Naive thymus-derived CD8-positive, alpha-beta T cell (primary cell): ENCODE data around the gene SERPINC1. TPM values are rescaled to one million over a fixed set of nuclear protein-coding genes. Genes with fewer than 3 reads are reported as not detected.
"Not testable (repeated sequence)": the region's sequence is repeated elsewhere in the genome, so short reads cannot be mapped to it uniquely, and the experiment has no call there.

Experiments
- ATAC-seq, 2 donors: fragments of 150-1000 bp; cut with Tn5 transposase in 1 of 2; sonication (Bioruptor Pico), chemical (Tn5 transposase) in 1 of 2; 1 replicate in 1 of 2; 2 replicates in 1 of 2; pipeline ENCODE4 v1.10.0; 2021; ENCODE audit warnings: mild to moderate bottlenecking in 2 of 2, moderate library complexity in 2 of 2
- POLR2A ChIA-PET: fragments of 350-600 bp; sonication (Branson Sonifier 250); formaldehyde crosslinking; loops from one replicate; lab custom pipeline; 2021; ENCODE audit warnings: antibody characterized with exemption; lab: Charles Lee
- DNase-seq, 10 donors: peaks; one replicate each; pipeline versions ENCODE4 v3.0.0 to v3.0.0-alpha.2; 2020 to 2022
- H3K27ac Mint-ChIP-seq, 10 donors: one replicate each; pipeline ENCODE4 v1.8.0; 2020 to 2022; ENCODE audit warnings: mild to moderate bottlenecking in 10 of 10, mixed read lengths in 10 of 10, moderate library complexity in 4 of 10, inconsistent platforms in 1 of 10
- H3K27me3 Mint-ChIP-seq, 5 donors: one replicate each; pipeline ENCODE4 v1.8.0; 2021 to 2022; ENCODE audit warnings: mixed read lengths in 5 of 5
- H3K36me3 Mint-ChIP-seq, 3 donors: one replicate each; pipeline ENCODE4 v1.8.0; 2020 to 2022; ENCODE audit warnings: mixed read lengths in 3 of 3, mild to moderate bottlenecking in 2 of 3, inconsistent platforms in 1 of 3
- H3K4me1 Mint-ChIP-seq, 4 donors: one replicate each; pipeline ENCODE4 v1.8.0; 2021 to 2022; ENCODE audit warnings: mixed read lengths in 4 of 4
- H3K4me3 Mint-ChIP-seq, 10 donors: one replicate each; pipeline ENCODE4 v1.8.0; 2020 to 2022; ENCODE audit warnings: mild to moderate bottlenecking in 10 of 10, mixed read lengths in 10 of 10, moderate library complexity in 6 of 10, inconsistent platforms in 1 of 10
- H3K9me3 Mint-ChIP-seq, 9 donors: one replicate each; pipeline ENCODE4 v1.8.0; 2020 to 2022; ENCODE audit warnings: mixed read lengths in 9 of 9, mild to moderate bottlenecking in 3 of 9, inconsistent platforms in 1 of 9, moderate library complexity in 1 of 9
- polyA plus RNA-seq, 3 donors: library from polyadenylated mRNA; unstranded; fragments of 300-500 nt; fragmentation: Illumina TruSeq; gene quantifications; one replicate each; pipeline ENCODE4 v1.2.3, GENCODE V29; 2021
- total RNA-seq, 8 experiments: library from RNA in 2 of 8; stranded (reverse) in 2 of 8; gene quantifications; one replicate each; pipeline ENCODE4 v1.2.3 and lab custom pipeline; 2021 to 2026

Gene SERPINC1
- total and polyA plus RNA-seq, 5 experiments from 2014 or later: 0.44 to 0.80 TPM; not detected in 3

DNA sequence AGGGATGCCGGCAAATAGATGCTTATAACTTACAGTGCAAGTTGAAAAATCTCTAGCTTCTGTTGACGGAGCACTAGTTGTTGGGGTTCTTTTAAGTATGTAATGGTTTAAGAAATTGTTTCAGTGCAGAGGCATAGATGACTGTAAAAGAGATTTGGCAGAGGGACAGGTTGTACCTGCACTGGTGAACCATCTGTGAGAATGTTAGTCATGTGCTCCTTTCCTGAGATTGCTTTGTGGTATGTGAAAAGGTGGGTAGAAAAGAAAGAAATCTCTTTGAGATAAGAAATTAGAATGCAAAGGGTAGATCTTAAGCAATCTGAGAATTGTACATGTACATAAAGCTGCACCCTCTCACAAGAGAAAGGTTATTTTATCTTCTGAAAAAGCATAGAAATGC lies 29.5 kb downstream of the SERPINC1 start:
- Mint-ChIP-seq H3K4me3 (peak overlapping the region in 1 of 10 donors; percentile 24), H3K27me3 (no peaks in the 10 kb centered on the region), H3K27ac (peak overlapping the region in 2 of 10 donors; percentile 1 to 7), H3K36me3 (peaks cover 15 to 73% (median 40%) of the 10 kb centered on the region in 3 donors), H3K4me1 (peaks cover 13 to 43% (median 33%) of the 10 kb centered on the region in 4 donors), H3K9me3 (no peaks in the 10 kb centered on the region)
- DNase-seq (no peak), ATAC-seq (no peak)
- POLR2A ChIA-PET: no interaction called here

DNA sequence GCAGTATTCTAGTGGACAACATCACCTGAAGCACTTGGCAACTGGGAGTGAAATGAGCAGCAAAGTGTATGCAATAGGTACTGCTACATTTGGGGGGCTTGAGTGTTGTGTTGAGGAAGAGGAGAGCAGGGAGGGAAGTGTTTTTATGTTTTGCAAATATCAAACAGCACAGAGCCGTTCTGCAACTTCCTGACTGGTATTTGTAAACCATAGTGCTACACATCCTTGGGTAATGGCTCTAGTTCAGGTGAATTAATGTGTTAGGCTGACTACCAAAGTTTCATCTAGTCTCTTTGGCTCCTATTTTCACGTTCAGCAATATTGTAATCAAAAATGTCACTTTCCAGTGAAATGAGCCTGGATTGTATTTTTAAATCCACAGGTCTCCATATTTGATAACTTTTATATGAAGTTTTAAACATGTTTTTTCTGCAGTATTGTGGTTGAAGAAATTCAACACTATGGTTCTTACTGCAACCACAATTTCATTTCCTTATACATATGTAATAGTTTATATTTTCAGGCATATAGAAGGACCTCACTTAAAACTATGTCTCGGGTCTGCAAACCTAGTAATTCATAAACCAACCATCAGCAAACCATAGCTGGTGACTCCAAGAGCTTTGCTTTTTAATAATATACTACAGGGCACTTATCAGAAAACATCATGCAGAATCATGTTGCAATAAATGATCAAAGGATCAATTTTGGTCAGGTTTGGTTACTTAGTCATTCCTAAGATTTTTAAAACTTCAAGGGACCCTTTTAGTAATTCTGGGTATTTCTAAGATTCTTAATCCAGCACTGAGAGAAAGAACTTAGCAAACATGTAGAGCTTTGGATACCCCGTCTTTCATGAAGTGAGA lies 30.1 kb downstream of the SERPINC1 start:
- no peak for DNase-seq
- Mint-ChIP-seq H3K36me3 (peaks cover 15 to 71% (median 38%) of the 10 kb centered on the region in 3 donors), H3K4me3 (peak overlapping the region in 3 of 10 donors; percentile 10 to 36 (median 24)), H3K27ac (peak overlapping the region in 4 of 10 donors; percentile 1 to 58 (median 10)), H3K4me1 (peaks cover 11 to 43% (median 30%) of the 10 kb centered on the region in 4 donors), H3K27me3 (no peaks in the 10 kb centered on the region), H3K9me3 (no peaks in the 10 kb centered on the region)
- POLR2A ChIA-PET: no interaction called here
- ATAC-seq: no peak

DNA sequence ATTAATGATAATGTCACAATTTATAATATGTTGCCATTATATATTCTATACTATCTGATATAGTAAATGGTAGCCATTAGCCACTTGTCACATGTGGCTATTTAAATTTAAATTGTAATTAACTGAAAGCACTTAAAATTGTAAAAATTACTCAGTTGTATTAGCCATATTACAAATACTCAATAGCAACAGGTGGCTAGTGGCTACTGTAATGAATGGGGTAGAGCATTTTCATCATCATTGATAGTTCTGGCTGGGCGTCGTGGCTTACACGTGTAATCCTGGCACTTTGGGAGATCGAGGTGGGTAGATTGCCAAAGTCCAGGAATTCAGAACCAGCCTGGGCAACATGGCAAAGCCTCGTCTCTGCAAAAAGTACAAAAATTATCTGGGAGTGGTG lies 32.4 kb downstream of the SERPINC1 start:
- ATAC-seq (no peak), DNase-seq (no peak)
- POLR2A ChIA-PET: no interaction called here
- no peak overlapping the region for H3K4me3 Mint-ChIP-seq
- peaks cover 18 to 62% (median 35%) of the 10 kb centered on the region in 3 donors for H3K36me3 Mint-ChIP-seq
- H3K27me3 Mint-ChIP-seq: no peaks in the 10 kb centered on the region
- H3K9me3 Mint-ChIP-seq: no peaks in the 10 kb centered on the region
- peak overlapping the region in 1 of 10 donors; percentile 25 for H3K27ac Mint-ChIP-seq
- H3K4me1 Mint-ChIP-seq: peaks cover 7 to 32% (median 23%) of the 10 kb centered on the region in 4 donors

DNA sequence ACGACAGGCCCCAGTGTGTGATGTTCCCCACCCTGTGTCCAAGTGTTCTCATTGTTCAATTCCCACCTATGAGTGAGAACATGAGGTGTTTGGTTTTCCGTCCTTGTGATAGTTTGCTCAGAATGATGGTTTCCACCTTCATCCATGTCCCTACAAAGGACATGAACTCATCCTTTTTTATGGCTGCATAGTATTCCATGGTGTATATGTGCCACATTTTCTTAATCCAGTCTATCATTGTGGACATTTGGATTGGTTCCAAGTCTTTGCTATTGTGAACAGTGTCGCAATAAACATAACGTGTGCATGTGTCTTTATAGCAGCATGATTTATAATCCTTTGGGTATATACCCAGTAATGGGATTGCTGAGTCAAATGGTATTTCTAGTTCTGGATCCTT lies 36.0 kb downstream of the SERPINC1 start:
- H3K27me3 Mint-ChIP-seq, H3K4me3 Mint-ChIP-seq, H3K27ac Mint-ChIP-seq, H3K4me1 Mint-ChIP-seq, H3K9me3 Mint-ChIP-seq, DNase-seq, ATAC-seq, POLR2A ChIA-PET: not testable (repeated sequence)
- peaks cover 12 to 63% (median 37%) of the 10 kb centered on the region in 3 donors for H3K36me3 Mint-ChIP-seq

DNA sequence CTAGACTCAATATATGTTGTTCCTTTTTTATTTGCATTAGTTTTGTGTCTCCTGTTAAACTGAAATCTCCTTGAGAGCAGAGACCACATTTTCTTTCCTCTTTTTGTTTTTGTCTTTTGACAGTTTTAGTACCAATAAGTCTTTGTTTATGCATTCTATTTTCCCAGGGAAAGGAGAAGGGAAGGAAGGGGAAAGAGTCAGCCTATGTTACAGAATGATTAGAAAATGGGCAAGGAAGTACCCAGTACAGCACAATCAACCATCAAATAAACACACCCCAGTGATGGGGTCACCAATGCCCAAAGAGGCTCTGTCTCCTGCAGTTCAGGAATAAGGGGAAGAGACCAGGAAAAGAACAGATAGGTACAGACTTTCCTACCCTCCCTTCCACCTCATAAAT lies 38.9 kb downstream of the SERPINC1 start:
- Mint-ChIP-seq H3K27me3 (no peaks in the 10 kb centered on the region), H3K4me1 (peaks cover 4 to 10% (median 6%) of the 10 kb centered on the region in 4 donors), H3K27ac (no peak overlapping the region), H3K9me3 (no peaks in the 10 kb centered on the region), H3K36me3 (peaks cover 6 to 74% (median 44%) of the 10 kb centered on the region in 3 donors), H3K4me3 (no peak overlapping the region)
- DNase-seq: no peak
- POLR2A ChIA-PET: no interaction called here
- no peak for ATAC-seq

DNA sequence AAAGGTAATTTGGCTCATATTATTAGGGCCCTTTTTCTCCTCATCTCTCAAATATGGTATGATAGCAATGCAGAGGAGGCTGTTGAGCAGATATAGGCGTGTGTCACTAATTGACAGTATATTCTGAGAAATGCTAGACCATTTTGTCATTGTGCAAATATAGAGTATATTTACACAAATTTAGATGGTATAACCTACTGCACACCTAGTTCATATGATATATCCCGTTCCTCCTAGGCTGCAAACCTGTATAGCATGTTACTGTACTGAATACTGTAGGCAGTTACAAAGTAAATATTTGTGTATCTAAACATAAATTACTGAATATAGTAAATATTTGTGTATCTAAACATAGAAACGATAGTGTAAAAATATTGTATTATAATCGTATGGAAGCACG lies 40.4 kb downstream of the SERPINC1 start:
- no peak overlapping the region for H3K27ac Mint-ChIP-seq
- H3K4me3 Mint-ChIP-seq: no peak overlapping the region
- peaks cover 12 to 16% (median 14%) of the 10 kb centered on the region in 4 donors for H3K4me1 Mint-ChIP-seq
- POLR2A ChIA-PET: no interaction called here
- DNase-seq (no peak), ATAC-seq (no peak)
- H3K27me3 Mint-ChIP-seq: no peaks in the 10 kb centered on the region
- no peaks in the 10 kb centered on the region for H3K9me3 Mint-ChIP-seq
- peaks cover 7 to 74% (median 42%) of the 10 kb centered on the region in 3 donors for H3K36me3 Mint-ChIP-seq

DNA sequence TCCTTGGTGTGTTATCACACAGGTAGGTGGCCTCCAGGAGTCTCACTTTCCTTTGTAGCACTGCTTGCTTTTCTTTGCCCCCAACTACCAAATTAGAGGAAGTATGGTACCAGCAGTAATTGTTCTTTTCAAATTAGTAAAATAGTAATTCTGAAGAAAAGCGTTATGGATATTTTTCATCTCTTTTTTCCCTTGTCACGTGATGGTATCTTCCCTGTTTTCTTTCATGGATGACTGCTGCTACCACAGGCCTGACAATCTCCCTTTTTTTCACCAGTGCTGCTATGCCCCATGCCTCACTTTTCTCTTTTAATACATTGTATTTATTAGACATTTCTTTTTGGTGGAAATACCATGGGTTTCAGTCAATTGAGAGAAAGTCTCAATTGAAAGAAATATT lies 45.6 kb downstream of the SERPINC1 start:
- no peaks in the 10 kb centered on the region for H3K9me3 Mint-ChIP-seq
- no peak for DNase-seq
- H3K36me3 Mint-ChIP-seq: peaks cover 6 to 45% (median 24%) of the 10 kb centered on the region in 3 donors
- H3K27ac Mint-ChIP-seq: peak overlapping the region in 7 of 10 donors; percentile 25 to 97 (median 66)
- H3K27me3 Mint-ChIP-seq: no peaks in the 10 kb centered on the region
- H3K4me3 Mint-ChIP-seq: peak overlapping the region in 1 of 10 donors; percentile 64
- POLR2A ChIA-PET: no interaction called here
- no peak for ATAC-seq
- H3K4me1 Mint-ChIP-seq: peaks cover 20 to 61% (median 52%) of the 10 kb centered on the region in 4 donors

DNA sequence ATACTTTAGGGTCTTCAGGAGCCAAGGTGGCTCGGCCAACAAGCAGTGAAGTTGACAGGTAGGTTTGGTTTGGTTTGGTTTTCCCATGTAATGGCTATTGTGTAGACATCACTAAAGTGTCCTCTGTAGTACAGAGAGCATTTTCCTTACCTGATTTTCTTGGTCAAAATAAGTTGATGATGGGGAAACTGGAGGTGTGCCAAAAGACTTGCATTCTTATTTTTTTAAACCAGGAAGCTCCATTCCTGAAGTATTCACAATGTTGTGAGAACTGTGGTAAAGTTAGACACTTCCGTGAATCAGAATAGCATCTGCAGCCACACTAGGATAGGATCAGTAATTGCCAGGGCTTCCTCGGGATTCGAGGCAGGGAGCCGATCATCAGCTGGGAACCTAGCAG lies 46.0 kb downstream of the SERPINC1 start:
- Mint-ChIP-seq H3K9me3 (no peaks in the 10 kb centered on the region), H3K36me3 (peaks cover 10 to 45% (median 26%) of the 10 kb centered on the region in 3 donors), H3K27me3 (no peaks in the 10 kb centered on the region), H3K27ac (peak overlapping the region in 8 of 10 donors; percentile 48 to 97 (median 86)), H3K4me3 (peak overlapping the region in 4 of 10 donors; percentile 18 to 82 (median 46)), H3K4me1 (peaks cover 24 to 65% (median 56%) of the 10 kb centered on the region in 4 donors)
- no peak for ATAC-seq
- no peak for DNase-seq
- POLR2A ChIA-PET: no interaction called here

DNA sequence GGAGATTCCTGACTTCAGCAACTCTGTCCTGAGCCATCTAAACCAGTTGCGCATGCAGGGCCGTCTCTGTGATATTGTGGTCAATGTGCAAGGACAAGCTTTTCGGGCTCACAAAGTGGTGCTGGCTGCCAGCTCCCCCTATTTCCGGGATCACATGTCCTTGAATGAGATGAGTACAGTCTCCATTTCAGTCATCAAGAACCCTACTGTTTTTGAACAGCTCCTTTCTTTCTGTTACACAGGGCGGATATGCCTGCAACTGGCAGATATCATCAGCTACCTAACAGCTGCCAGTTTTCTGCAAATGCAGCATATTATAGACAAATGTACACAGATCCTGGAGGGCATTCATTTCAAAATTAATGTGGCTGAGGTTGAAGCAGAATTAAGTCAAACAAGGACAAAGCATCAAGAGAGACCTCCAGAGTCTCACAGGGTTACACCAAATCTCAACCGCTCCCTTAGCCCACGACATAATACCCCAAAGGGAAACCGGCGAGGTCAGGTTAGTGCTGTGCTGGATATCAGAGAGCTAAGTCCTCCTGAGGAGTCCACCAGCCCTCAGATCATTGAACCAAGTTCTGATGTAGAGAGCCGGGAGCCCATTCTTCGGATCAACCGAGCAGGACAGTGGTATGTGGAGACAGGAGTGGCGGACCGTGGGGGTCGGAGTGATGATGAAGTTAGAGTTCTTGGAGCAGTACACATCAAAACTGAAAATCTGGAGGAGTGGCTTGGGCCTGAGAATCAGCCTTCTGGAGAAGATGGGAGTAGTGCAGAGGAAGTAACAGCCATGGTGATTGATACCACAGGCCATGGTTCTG lies 46.7 kb downstream of the SERPINC1 start:
- POLR2A ChIA-PET: interaction anchor here (0.7 to 3.2 kb wide), 3 partner anchors 46 to 440 kb away, joined by 4 to 47 read pairs (median 9); partner anchors contain the start of genes CENPL and DARS2
- no peaks in the 10 kb centered on the region for H3K27me3 Mint-ChIP-seq
- H3K4me3 Mint-ChIP-seq: peak overlapping the region; percentile 18 to 94 (median 60)
- DNase-seq (peak in 3 of 10 donors; percentile 23 to 35 (median 25)), ATAC-seq (no peak)
- no peaks in the 10 kb centered on the region for H3K9me3 Mint-ChIP-seq
- peaks cover 11 to 45% (median 29%) of the 10 kb centered on the region in 3 donors for H3K36me3 Mint-ChIP-seq
- H3K4me1 Mint-ChIP-seq: peaks cover 25 to 69% (median 62%) of the 10 kb centered on the region in 4 donors
- peak overlapping the region; percentile 48 to 97 (median 86) for H3K27ac Mint-ChIP-seq

DNA sequence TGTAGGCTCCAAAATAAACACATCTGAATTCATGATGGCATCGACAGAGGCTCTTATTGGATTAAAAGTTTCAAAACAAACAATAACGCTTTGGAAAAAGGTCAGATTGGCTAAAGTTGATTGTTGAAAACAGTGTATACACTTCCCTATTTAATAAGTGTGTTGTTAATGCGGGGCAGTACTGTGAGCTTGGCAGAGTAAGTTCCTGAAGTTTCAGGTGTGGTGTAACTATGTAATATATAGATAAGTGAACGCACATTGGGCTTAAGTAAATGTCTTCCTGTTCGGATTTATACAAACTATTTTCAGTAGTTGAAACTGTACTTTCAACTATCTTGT lies 48.1 kb downstream of the SERPINC1 start:
- peak overlapping the region; percentile 91 to 99 (median 98) for H3K27ac Mint-ChIP-seq
- H3K4me3 Mint-ChIP-seq: peak overlapping the region; percentile 87 to 99 (median 97)
- DNase-seq: no peak
- peaks cover 11 to 49% (median 33%) of the 10 kb centered on the region in 3 donors for H3K36me3 Mint-ChIP-seq
- POLR2A ChIA-PET: interaction anchor here (1.0 to 3.2 kb wide), 14 partner anchors 9 to 1336 kb away, joined by 3 to 47 read pairs (median 5); partner anchors contain the start of genes CACYBP, CENPL, DARS2 and KLHL20
- no peak for ATAC-seq
- H3K4me1 Mint-ChIP-seq: peaks cover 32 to 83% (median 75%) of the 10 kb centered on the region in 4 donors
- no peaks in the 10 kb centered on the region for H3K9me3 Mint-ChIP-seq
- no peaks in the 10 kb centered on the region for H3K27me3 Mint-ChIP-seq

DNA sequence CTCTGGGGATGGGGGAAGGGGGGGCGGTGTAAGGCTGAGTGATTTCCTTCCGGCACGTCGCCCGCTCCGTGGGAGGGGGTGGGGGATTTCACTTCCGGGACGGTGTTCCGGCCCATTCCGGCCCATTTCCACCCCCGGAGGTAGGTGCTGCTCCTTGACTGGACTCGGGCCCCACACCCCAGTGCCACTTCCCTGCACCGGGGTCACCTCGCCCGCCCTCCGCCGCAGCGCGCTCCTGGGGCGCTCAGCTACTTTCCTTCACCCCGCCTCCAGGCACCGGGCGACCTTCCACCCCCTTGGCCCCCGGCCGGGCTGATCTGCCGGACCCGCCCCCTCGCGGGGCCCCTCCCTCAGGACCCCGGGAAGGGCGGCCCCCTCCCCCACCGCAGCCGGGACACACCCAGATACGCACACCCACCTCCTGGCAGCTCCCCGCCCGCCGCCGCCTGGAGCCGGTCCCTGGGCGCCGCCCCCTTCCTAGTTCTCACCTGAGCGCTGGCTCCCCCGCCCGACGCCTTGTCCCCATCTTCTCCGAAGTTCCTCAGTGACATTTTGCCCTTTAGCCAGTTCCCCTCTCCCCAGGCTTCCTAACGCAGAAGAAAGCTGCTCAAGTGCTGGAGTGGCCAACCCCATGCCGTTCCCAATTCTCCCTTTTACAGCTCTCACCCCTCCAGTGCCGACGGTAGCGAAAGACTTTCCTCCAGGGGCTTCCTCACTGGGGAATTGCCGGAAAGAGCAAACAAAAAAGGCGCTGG lies 48.7 kb downstream of the SERPINC1 start, which contains the start of gene ZBTB37:
Gene ZBTB37, plus strand, starts transcription at position 115 of the 755 bp plus-strand sequence. CDS start 1,846 bp downstream, outside the sequence.
- H3K4me1 Mint-ChIP-seq: peaks cover 31 to 87% (median 78%) of the 10 kb centered on the region in 4 donors
- POLR2A ChIA-PET: interaction anchor here (0.6 to 3.2 kb wide), 20 partner anchors 8 to 1452 kb away, joined by 3 to 47 read pairs (median 4); partner anchors contain the start of genes CACYBP, CENPL, DARS2 and KLHL20
- ATAC-seq: peak; percentile 62 to 64
- peak within 1 kb of the TSS; percentile 87 to 99 (median 97) for H3K4me3 Mint-ChIP-seq
- H3K27ac Mint-ChIP-seq: peak within 1 kb of the TSS; percentile 95 to 99 (median 98)
- no peaks in the 10 kb centered on the region for H3K27me3 Mint-ChIP-seq
- peak; percentile 81 to 95 (median 88) for DNase-seq
- H3K36me3 Mint-ChIP-seq: peaks cover 10 to 49% (median 34%) of the 10 kb centered on the region in 3 donors
- H3K9me3 Mint-ChIP-seq: no peaks in the 10 kb centered on the region
